Activated T-cell treated with anti-CD3 and anti-CD28 coated beads, Interleukin-2, amount 50 U/mL, for 1 hour (primary cell): ENCODE data around the gene FAF2.
"Not testable (repeated sequence)": the region's sequence is repeated elsewhere in the genome, so short reads cannot be mapped to it uniquely, and the experiment has no call there.

Experiments
- DNase-seq: peaks from one replicate; pipeline ENCODE4 v3.0.0-alpha.2; 2020

The FAF2 gene, protein sequence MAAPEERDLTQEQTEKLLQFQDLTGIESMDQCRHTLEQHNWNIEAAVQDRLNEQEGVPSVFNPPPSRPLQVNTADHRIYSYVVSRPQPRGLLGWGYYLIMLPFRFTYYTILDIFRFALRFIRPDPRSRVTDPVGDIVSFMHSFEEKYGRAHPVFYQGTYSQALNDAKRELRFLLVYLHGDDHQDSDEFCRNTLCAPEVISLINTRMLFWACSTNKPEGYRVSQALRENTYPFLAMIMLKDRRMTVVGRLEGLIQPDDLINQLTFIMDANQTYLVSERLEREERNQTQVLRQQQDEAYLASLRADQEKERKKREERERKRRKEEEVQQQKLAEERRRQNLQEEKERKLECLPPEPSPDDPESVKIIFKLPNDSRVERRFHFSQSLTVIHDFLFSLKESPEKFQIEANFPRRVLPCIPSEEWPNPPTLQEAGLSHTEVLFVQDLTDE

DNA sequence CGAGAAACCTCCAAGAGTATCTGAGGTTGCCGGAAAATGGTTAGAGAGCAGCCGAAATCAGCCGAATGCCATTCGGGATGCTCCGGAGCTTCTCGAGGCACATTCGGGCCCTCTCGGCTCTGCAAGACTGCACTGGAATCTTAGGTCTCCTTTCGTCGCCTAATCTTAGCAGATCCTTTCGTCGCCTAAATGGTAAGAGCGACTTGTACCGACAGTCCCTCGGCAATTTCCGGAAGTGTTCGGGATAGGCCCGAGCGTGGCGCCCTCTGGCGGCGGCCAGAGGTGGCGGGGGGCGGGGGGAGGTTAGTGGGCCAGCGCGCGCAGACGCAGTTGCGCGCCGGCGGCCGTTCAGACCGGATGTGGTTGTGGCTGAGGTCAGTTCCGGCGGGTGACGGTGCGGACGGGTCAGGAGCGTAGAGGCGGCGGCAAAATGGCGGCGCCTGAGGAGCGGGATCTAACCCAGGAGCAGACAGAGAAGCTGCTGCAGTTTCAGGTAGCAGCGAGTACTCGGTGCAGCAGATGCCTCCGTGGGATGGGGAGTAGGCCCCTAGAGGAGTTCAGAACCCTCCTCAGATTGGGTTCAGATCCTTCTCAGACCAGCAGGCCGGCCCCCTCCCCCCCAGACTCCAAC, at the start of gene FAF2:
Gene FAF2 (plus strand): TSS at position 408 of the 631 bp plus-strand sequence. CDS start 23 bp downstream, at position 431.
- DNase-seq = peak; percentile 100

DNA sequence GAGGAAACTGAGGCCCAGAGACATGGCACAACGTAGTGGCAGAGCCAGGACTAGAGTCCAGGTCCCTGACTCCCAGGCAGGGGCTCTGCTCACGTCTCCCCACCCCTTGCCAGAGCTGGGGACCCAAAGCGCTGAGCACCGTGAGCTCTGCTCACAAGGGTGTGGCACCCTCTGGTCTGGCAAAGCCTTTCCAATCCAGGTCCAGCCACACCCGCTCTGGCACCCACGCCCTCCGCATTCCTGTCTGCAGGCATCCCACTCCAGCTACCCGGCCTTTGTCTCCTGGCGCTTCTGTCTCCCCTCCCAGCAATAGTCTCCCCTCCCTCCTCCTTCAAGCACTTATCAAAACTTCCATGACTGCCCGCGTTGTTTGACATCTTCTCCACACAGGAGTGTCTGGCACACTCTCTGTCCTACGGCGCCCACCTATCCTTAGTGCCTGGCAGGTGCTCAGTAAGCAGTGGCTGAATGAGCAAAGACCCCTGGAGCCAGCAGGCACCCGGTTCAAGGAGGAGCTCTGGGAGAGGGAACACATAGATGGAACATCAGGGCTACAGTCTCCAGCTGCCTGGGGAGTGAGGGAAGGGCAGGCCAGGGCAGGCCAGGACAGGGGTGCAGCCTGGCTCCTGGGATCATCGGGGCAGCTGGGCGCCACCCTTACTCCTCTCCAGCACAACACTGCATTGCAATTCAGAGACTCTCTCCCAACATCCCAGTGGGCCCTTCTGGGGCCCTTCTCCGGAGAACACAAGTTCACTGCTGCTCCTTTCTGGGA, 47.6 kb upstream of the FAF2 start:
- DNase-seq = no peak

DNA sequence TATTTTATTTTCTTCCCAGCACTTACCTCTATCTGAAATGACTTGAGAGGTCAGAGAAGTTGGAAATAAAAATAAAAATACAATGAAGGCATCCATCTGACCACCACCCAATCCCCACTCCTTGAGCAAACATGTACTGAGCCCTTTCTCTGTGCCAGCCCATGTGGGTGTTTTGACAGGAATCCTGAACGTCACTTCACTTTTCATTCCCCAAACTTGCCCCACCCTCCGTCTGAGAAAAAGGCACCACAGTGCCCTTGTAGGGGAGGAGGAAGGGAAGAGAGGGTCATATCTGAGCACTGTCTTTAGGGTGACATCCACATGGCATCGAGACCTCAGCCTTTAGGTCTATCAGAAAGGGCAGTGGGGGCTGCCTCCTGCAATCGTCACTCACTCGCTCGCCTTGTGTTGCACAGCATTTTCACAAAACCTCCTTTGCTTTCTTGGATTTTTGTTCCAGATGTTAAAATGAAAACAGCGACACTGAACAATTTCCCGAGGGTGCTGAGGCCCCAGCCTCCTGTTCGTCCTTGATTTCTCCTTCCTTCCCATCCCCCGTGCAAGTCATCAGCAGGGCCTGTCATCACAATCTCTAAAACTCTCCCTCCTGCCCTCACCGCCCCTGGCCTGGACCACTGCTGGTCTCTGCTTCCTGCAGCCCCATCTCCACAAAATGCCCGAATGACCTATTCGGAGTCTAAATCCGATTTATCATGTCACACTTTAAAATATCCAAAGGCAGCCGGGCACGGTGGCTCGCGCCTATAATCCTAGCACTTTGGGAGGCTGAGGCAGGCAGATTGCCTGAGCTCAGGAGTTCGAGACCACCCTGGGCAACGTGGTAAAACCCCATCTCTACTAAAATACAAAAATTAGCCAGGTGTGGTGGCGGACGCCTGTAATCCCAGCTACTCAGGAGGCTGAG, 46.6 kb upstream of the FAF2 start:
- no peak for DNase-seq

DNA sequence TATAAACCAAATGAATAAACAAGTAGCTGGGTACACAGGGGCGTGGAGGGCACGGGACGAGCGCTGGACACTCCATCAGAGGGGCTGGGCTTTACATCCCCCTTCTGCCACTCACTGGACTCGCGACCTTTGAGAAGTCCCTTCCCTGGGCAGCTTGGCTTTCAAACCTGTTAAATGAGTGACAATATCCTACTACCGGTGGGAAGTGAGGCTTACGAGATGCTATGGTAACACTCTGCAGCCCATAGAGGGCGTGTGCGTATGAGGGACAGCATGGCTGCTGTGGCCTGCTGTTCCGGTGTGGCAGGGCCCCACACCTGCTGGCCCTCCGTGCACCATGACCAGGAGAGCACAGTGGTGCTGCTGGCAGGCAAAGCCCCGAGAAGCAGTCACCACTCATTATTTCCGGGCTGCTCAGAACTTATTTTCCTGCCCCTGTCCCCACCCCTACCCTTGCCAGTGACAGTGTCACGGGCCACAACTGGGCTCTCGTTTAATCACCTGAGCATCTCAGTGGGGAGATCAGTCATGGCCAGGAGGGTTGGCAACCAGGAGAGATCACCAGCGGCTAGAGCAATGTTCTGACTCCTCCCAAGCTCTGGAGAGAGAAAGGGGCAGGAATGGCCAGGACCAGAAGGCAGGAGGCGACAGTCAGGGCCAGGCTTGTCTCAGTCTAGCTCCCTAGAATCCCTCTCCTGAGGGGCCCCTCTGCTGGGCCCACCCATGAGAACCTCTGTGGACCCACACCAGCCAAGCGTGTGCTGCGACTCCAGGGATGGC, 42.3 kb upstream of the FAF2 start:
- DNase-seq = no peak

DNA sequence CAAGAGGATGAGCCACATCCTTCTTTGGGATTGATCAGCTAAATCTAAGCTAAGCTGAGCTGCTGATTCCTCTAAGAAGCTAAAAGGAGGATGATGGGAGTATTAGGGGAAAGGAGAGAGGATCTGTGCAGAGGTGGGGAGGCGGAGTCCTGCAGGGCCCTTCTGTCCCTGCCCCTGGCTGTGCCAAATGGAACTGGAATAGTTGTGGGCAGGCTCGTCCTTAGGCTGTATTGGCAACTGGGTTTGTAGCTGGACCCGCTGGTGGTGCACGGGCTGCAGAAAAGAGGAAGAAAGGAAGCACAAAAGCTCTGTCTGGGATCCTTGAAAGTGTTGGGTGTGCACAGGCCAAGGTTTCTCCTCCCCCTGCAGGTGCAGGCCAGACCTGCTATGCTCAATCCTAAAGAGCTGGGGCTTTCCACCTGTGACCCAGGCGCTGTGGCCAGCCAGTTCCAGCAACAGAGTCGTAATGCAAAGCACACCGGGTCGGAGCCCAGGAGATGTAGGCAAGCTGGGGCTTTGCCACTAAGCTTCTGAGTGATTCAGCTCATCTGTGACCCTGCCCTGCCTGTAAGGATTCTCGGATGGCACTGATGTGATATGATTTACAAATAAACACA, 41.6 kb upstream of the FAF2 start:
- no peak for DNase-seq

DNA sequence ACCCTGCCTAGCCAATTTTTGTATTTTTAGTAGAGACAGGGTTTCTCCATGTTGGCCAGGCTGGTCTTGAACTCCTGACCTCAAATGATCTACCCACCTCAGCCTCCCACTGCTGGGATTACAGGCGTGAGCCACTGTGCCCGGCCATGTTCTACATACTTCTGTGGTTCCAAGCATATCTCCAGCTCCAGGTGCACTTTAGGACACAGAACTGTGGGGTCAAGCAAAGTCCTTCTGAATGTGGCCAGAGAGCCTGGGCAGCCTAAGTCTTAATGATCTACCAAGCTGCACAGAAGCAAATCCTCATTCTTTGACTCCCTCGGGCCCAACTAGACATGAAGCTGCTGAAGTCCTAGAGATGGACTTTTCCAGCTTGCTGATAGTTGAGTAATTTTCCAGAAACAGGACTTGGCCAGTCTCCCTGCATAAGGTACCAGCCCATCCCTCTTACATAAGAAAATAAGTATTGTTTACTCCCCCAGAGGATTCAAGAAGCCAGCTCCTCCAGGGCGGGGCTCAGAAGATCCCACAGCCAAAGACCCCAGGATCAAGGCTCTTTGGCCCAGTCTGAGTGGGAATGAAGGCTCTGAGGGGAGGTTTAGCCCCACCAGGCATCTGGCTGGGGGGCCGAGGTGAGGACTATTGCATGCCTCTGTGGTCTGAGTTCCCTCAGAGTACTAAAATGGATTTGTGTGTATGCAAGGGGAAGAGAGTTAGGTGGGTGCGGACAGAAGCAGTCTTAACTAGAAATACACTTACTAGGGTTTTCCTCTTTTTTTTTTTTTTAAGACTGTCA, 40.5 kb upstream of the FAF2 start:
- no peak for DNase-seq

DNA sequence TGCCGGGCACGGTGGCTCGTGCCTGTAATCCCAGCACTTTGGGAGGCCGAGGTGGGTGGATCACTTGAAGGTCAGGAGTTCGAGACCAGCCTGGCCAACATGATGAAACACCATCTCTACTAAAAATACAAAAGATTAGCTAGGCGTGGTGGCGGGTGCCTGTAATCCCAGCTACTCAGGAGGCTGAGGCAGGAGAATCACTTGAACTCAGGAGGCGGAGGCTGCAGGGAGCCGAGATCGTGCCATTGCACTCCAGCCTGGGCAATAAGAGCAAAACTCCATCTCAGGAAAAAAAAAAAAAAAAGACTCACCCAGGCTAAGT, 40.0 kb upstream of the FAF2 start:
- not testable (repeated sequence) for DNase-seq

DNA sequence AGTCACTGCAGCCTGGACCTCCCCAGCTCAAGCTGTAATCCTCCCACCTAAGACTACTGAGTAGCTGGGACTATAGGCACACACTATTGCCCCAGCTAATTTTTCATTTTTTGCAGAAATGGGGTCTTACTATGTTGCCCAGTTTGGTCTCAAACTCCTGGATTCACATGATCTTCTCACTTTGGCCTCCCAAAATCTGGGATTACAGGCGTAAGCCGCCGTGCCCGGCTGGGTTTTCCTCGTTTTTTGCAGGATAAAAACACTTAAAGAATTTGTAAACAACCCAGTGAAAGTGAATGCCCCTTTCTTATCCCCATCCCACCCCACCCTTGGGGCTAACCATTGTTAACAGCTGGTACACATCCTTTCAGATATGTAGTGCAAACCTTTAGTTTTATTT, 39.6 kb upstream of the FAF2 start:
- DNase-seq = no peak

DNA sequence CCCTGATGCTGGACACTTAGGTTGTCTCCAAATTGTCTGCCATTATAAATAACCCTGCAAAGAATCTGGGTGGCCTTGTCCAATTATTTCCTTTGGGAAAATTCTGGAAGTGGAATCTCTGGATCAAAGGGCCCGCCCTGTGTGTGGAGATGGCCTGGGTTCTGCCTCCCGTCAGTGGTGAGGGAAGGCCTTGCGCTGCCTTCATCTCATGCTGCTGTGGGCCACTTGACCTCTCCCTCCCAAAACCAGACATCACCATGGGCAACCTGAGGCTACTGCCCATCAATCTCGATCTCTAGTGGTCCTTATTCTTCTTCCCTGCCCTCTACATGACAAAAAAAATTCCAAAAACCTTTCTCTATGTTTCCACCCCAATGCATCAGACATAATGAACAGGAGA, 38.4 kb upstream of the FAF2 start:
- no peak for DNase-seq

DNA sequence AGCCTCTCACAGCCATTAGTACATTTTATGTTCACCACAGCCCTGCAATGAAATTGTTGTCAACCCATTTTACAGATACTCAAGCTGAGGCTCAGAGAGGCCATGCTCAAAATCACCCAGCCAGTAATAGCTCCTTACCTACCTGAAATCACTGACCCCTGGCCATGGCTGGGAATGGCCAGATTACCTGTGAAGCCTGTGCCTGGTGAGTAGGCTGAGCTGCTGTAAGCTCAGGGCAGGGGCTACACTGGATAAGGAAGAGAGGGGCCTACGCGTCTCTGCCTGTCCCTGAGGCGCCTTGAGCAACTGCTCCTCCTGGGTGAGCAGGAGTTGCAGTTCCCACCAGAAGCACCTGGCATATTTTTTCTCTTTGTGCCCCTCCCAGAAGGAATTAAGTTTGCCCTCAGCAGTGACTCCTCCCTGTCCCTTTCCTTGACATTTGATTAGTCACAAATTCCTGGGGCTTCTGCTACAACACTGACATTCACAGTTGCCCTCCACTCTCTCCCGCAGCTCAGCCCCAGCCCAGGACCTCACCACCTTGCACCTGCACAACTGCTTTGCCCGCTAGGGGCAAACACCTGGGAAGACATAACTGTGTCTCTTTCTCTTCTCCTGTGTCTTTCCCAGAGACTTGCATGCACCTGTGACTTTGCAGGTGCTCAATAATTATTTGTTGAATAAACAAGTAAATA, 37.6 kb upstream of the FAF2 start:
- DNase-seq = no peak

DNA sequence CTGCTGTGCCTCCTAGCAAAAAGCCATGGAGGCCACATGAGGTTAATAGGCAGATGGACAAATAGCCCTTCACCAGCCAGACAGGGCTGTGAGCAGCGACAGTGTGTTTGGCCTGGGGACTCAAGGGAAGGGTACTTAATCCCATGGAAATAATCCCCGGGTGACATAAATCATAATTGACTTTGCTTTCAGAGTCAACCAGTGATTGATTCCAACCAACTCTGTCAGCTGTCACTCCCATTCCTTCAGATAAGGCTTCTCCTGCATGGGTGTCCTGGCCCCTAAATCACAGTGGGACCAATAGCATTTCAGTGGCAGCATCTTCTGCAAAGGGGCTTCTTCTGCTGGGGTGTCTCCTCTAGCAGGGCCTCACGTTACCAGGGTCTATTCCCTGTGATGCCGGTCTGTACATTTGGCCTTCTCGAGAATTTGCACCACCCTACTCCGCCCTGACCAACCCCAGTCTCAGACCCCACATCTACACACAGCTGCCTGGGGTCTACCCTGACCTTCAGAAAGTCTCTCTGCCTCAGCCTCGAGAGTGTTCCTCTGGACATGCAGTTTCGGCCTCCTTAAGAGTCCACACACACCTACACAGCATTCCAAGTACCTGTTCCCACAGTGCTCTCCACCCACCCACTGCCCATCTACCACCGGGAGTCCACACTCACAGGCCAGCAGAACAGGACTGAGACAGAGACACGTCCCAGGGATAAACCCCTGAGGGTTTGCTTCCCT, 35.5 kb upstream of the FAF2 start:
- no peak for DNase-seq

DNA sequence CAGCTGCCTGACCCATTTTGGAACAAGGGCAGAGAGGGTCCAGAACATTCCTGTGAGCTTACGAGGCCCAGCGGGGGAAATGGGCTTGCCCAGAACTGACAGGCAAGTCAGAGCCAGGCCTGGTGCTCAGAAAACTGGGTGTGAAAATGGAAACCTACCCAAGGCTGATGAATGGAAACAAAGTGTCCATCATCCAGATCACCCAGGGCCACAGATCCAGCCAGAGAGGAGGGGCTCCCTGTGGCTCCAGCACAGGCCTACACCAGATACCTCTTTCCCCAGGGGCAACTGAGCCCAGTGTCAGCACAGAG, 35.0 kb upstream of the FAF2 start:
- DNase-seq = no peak

DNA sequence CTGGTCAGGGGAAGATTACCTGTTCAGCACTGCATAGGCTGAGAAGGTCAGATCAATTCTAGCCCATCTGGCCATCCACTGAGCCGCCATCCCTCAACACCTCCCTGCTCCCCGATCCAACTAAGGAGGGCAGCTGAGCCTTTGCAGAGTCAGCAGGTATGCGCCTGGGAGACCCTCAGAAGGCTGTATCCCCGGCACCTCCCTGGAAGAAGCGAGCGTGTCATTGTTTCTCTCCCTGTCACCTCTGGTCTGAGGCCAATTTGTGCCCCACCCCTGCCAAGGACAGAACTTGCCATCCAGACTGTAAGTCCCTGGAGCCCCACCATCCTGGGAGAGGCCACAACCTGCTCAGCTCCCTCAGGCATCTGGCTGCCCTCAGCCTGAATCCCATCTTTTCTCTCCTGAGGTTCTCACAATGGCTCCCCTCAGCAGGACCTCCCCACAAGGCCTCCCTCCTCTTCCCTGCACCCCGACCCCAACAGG, 34.4 kb upstream of the FAF2 start:
- no peak for DNase-seq

DNA sequence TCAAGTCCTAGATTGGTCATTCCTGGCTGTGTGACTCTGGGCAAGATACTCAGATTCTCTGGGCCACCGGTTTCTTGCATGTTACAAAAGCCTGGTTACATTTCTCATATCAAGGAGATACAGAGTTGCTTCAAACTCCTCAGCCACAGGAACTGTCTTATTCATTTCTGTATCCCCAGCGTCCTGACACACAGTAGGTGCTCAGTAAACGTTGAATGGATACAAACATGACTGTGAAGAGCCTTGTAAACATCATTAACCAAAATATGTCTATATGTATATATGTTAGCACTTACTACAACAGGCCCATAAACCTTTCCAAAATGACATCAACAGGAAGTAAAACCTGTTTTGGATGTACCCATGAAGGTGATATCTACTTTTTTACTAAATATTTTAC, 33.5 kb upstream of the FAF2 start:
- DNase-seq = no peak

DNA sequence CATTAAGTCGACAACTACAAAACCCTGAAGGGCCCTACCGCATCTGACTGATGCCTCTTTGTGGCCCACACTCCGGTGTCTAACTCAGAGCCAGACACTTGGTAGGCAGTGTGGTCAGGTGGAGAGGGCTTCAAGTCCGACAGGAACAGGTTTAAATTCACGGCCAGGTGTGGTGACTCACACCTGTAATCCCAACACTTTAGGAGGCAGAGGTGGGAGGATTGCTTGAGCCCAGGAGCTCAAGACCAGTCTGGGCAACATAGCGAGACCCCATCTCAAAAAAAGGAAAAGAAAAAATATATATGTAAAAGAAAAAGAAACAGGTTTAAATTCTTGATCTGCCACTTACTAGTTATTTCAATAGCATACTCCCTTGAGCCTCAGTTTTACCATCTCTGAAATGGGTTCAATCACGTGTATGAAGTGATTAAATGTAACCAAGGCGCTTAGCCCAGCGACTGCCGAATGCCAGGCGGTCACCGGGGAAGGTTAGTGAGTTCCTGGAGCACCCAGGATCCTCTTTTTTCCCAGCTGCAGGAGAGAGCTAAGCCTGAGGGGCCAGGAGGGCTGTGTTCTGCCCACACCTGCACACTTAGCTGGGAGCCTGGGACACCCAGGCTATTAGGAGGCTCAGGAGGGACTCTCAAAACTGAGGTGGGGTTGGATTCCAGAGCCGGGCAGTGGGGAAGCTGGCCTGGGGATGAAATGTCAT, 32.8 kb upstream of the FAF2 start:
- DNase-seq = no peak

DNA sequence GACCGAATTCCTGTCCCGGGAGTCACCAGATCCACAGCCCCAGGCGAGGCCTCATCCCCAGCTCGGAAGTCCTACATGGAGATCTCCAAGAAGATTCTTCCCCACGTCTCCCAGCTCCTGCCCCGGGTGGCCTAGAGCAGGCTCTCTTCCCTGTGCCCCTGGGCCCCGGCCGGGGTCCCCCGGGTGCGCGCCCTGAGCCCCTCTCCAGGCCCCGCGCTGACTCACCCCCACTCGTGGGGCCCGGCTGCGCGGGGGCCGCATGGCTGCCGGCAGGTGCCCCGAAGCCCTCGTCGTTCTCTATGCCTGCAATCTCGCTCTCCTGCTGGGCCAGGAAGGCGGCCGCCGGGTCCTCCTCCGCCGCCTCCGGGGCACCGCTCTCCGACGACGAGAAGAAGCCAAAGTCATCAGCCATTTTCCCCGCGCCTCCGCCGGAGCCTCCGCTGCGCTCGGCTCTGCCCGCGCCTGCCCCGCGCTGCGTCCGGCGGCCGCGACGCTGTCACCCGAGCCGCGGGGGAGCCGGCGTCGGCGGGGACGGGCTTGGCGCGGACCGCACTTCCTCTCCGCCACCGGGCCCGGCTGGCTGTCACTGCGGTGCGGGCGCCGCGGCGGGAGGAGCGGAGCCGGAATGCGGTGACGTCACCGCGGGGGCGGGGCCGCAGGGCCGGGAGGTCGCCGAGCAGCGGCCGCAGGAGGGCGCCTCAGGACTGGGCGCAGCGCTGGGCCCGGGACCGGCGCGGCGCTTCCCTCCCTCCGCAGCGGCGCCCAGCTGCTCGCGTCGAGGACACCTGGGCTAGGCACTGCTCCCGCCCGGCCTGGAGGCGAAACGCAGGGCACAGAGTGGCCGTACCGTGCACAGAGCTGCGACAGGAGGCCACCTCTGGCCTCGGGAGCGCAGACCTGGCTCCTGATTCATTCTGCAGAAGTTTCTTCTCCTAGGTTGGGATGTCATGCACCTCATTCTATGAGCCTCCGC, 31.9 kb upstream of the FAF2 start, which contains the start of gene CLTB:
Gene CLTB (minus strand): TSS at position 588 of the 973 bp plus-strand sequence. CDS start 176 bp downstream, at position 412.
- DNase-seq = peak; percentile 98

DNA sequence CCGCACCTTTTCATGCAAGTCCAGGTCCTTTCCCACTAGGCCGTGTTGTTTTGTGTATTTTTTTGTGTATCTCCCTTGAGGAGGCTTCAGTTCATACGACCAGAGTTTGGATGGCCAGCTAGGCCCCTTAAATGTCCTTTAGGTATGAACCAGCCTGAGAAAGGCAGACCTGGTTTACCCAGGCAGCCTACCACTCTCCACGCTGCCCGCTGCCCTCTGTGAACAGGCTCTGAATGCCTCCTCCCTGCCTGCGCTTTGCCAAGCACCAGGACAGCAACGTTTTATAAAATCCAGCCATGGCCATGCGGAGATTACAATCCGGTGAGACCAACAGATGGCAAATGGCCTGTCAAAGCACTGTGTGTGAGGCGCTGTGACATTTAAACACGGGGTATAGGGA, 31.2 kb upstream of the FAF2 start:
- peak; percentile 27 for DNase-seq
